Stomach (tissue), 9 donors: ENCODE measurements around the gene C11orf91. TPM values are rescaled to one million over a fixed set of nuclear protein-coding genes. Genes with fewer than 3 reads are reported as not detected.

ENCODE experiments used
- DNase-seq, 2 donors: peaks; one replicate each; pipeline versions ENCODE4 v3.0.0 to v3.0.0-alpha.2; 2013 to 2019
- H3K27ac ChIP-seq, 5 donors: fragments of 200-600 bp in 4 of 5; sonication (generic) in 4 of 5; one replicate each; pipeline ENCODE4 v1.5.1; 2013 to 2019; ENCODE audit warnings: mild to moderate bottlenecking in 1 of 5, moderate library complexity in 1 of 5
- H3K27me3 ChIP-seq, 3 donors: fragments of 200-600 bp; sonication (generic); one replicate each; pipeline ENCODE4 v1.5.1; 2017 to 2019; ENCODE audit warnings: mixed run types in 1 of 3
- H3K36me3 ChIP-seq, 4 donors: fragments of 200-600 bp; sonication (generic); 1 replicate in 3 of 4; 2 replicates in 1 of 4; pipeline ENCODE4 v1.5.1; 2016 to 2019
- H3K4me1 ChIP-seq, 4 donors: fragments of 200-600 bp; sonication (generic); one replicate each; pipeline ENCODE4 v1.5.1; 2016 to 2019
- H3K4me3 ChIP-seq, 4 donors: fragments of 200-600 bp; sonication (generic) in 3 of 4; one replicate each; pipeline ENCODE4 v1.5.1; 2016 to 2019; ENCODE audit warnings: mild to moderate bottlenecking in 1 of 4
- H3K9me3 ChIP-seq, 4 donors: fragments of 200-600 bp; sonication (generic); one replicate each; pipeline ENCODE4 v1.5.1; 2016 to 2019
- CTCF ChIP-seq, 7 experiments: fragments of 450-650 bp in 4 of 7; fragments of 200-600 bp in 3 of 7; sonication (generic) in 3 of 7; IDR thresholded peaks; one replicate each; pipeline ENCODE4 v1.5.1; 2016 to 2019; ENCODE audit warnings: antibody characterized with exemption in 7 of 7, control low read depth in 2 of 7, mild to moderate bottlenecking in 1 of 7
- EP300 ChIP-seq: sonication (generic); formaldehyde crosslinking; IDR thresholded peaks from one replicate; pipeline ENCODE4 v1.6.1; 2017; ENCODE audit warnings: antibody characterized with exemption
- POLR2A ChIP-seq, 4 donors: fragments of 450-650 bp; IDR thresholded peaks; one replicate each; pipeline ENCODE4 v1.6.1; 2016; ENCODE audit warnings: antibody characterized with exemption in 4 of 4, control low read depth in 2 of 4, mild to moderate bottlenecking in 1 of 4, moderate library complexity in 1 of 4
- POLR2AphosphoS5 ChIP-seq, 3 donors: sonication (generic); formaldehyde crosslinking; IDR thresholded peaks; one replicate each; pipeline ENCODE4 v1.6.1; 2016; ENCODE audit warnings: antibody characterized with exemption in 3 of 3
- WGBS, 5 donors: extraction: QIAGEN DNeasy Blood & Tissue Kit in 3 of 5; methylation state at CpG; one replicate each; pipeline versions ENCODE4 v1.1.5 to v1.1.7; 2013 to 2018; 5-methylcytosine and 5-hydroxymethylcytosine counted together
- intact Hi-C: fragments of 100-400 bp; cut with DNase I; formaldehyde crosslinking; loops from one replicate; pipeline ENCODE4 v1.15.1; 2023; ENCODE audit warnings: low total_unique reads
- polyA plus RNA-seq, 3 donors: library from polyadenylated mRNA; stranded (reverse); fragments of 200-250 nt; gene quantifications; one replicate each; pipeline ENCODE4 v1.2.3, GENCODE V29; 2013
- total RNA-seq, 5 donors: library from RNA; depleted of rRNA; stranded (reverse); fragments of >200 nt; gene quantifications; one replicate each; pipeline versions ENCODE4 v1.1.0 to v1.2.3, GENCODE V29; 2014 to 2016
- donor health status: healthy with polysubstance abuse.
- donor health status: Bipolar disorder and iron deficiency.
- donor health status: healthy.

The C11orf91 gene
- total and polyA plus RNA-seq, 8 donors, result not detected

GRCh38 chr11:33668468-33668825 is 32.2 kb downstream of the C11orf91 start:
- peaks cover 0 to 11% (median 0%) of the 10 kb centered on the region in 3 donors for H3K27me3 ChIP-seq
- no peaks in the 10 kb centered on the region for H3K36me3 ChIP-seq
- H3K9me3 ChIP-seq, result no peaks in the 10 kb centered on the region
- no peak for DNase-seq
- 48 to 77% (median 55%) methylated on average over 6 of the region's 6 CpGs for WGBS, 5 donors
- H3K27ac ChIP-seq, result no peak overlapping the region
- intact Hi-C loops, result no loop called here
- no peak overlapping the region for H3K4me3 ChIP-seq
- no peaks in the 10 kb centered on the region for H3K4me1 ChIP-seq
- TF ChIP-seq POLR2A (IDR thresholded peaks at IDR 0.05), result no peak
- no peak for TF ChIP-seq EP300
- TF ChIP-seq POLR2AphosphoS5 (IDR thresholded peaks at IDR 0.05), result peak in 1 of 3 donors; percentile 39
- TF ChIP-seq CTCF (IDR thresholded peaks at IDR 0.05), result no peak

GRCh38 chr11:33667819-33668467 is 32.7 kb downstream of the C11orf91 start:
- Histone ChIP-seq H3K4me3 (no peak overlapping the region), H3K36me3 (no peaks in the 10 kb centered on the region), H3K9me3 (no peaks in the 10 kb centered on the region), H3K4me1 (no peaks in the 10 kb centered on the region), H3K27me3 (peaks cover 0 to 11% (median 0%) of the 10 kb centered on the region in 3 donors), H3K27ac (no peak overlapping the region)
- 86 to 93% (median 90%) methylated on average over 18 of the region's 18 CpGs for WGBS, 5 donors
- no peak for DNase-seq
- intact Hi-C loops, result no loop called here
- TF ChIP-seq POLR2AphosphoS5 (IDR thresholded peaks at IDR 0.05), result no peak
- no peak for TF ChIP-seq POLR2A (IDR thresholded peaks at IDR 0.05)
- TF ChIP-seq EP300, result no peak
- no peak for TF ChIP-seq CTCF (IDR thresholded peaks at IDR 0.05)

- 69 to 81% (median 72%) methylated on average over 5 to 6 of the region's 6 CpGs for WGBS, 5 donors
- Histone ChIP-seq H3K9me3 (no peaks in the 10 kb centered on the region), H3K4me1 (no peaks in the 10 kb centered on the region), H3K36me3 (no peaks in the 10 kb centered on the region), H3K4me3 (no peak overlapping the region), H3K27me3 (peaks cover 0 to 11% (median 0%) of the 10 kb centered on the region in 3 donors), H3K27ac (no peak overlapping the region)
- TF ChIP-seq POLR2AphosphoS5 (IDR thresholded peaks at IDR 0.05) (no peak), EP300 (no peak)
- DNase-seq, result no peak
- intact Hi-C loops, result no loop called here
These were observed 35.1 kb downstream of the C11orf91 start for GRCh38 chr11:33665350-33666106.

- no peak for DNase-seq
- Histone ChIP-seq H3K27me3 (peaks cover 0 to 11% (median 0%) of the 10 kb centered on the region in 3 donors), H3K27ac (no peak overlapping the region), H3K4me3 (no peak overlapping the region), H3K36me3 (no peaks in the 10 kb centered on the region), H3K4me1 (no peaks in the 10 kb centered on the region), H3K9me3 (no peaks in the 10 kb centered on the region)
- intact Hi-C loops, result no loop called here
- 65 to 88% (median 84%) methylated on average over 4 of the region's 4 CpGs for WGBS, 5 donors
- no peak for TF ChIP-seq EP300
- TF ChIP-seq POLR2A (IDR thresholded peaks at IDR 0.05), result no peak
- no peak for TF ChIP-seq POLR2AphosphoS5 (IDR thresholded peaks at IDR 0.05)
- no peak for TF ChIP-seq CTCF (IDR thresholded peaks at IDR 0.05)
These were observed 35.8 kb downstream of the C11orf91 start for GRCh38 chr11:33664827-33665226.

- H3K4me1 ChIP-seq, result no peaks in the 10 kb centered on the region
- TF ChIP-seq EP300 (no peak), POLR2AphosphoS5 (IDR thresholded peaks at IDR 0.05) (no peak), CTCF (IDR thresholded peaks at IDR 0.05) (no peak)
- intact Hi-C loops, result no loop called here
- DNase-seq, result no peak
- no peaks in the 10 kb centered on the region for H3K9me3 ChIP-seq
- H3K36me3 ChIP-seq, result no peaks in the 10 kb centered on the region
- peaks cover 0 to 11% (median 0%) of the 10 kb centered on the region in 3 donors for H3K27me3 ChIP-seq
- no peak overlapping the region for H3K27ac ChIP-seq
- H3K4me3 ChIP-seq, result no peak overlapping the region
- 86 to 91% (median 90%) methylated on average over 6 of the region's 6 CpGs for WGBS, 5 donors
These were observed 36.5 kb downstream of the C11orf91 start for GRCh38 chr11:33664166-33664565.
